DND-41 (cell line): ENCODE measurements around the gene EMILIN2.

Experiments used
- ATAC-seq: fragments of 200-7000 bp; cut with Tn5 transposase; 3 replicates; pipeline ENCODE4 v1.9.1; 2021; ENCODE audit warnings: low read depth; ENCODE audit not compliant: insufficient read depth
- DNase-seq: peaks from one replicate; pipeline ENCODE4 v3.0.0-alpha.2; 2020
- H2AFZ ChIP-seq: 2 replicates; pipeline ENCODE4 v1.6.0; 2012; ENCODE audit warnings: low read depth, low read length
- H3K27ac ChIP-seq: 2 replicates; pipeline ENCODE4 v1.5.1; 2012; ENCODE audit warnings: low read length, inconsistent platforms
- H3K27me3 ChIP-seq: fragments of 200-600 bp; sonication (generic); 2 replicates; pipeline ENCODE4 v1.6.0; 2012; ENCODE audit warnings: low read length, mild to moderate bottlenecking, inconsistent platforms; ENCODE audit not compliant: insufficient read depth, poor library complexity
- H3K36me3 ChIP-seq: 2 replicates; pipeline ENCODE4 v1.5.1; 2012; ENCODE audit warnings: low read length, inconsistent platforms; ENCODE audit not compliant: insufficient read depth
- H3K4me1 ChIP-seq: 2 replicates; pipeline ENCODE4 v1.5.1; 2012; ENCODE audit warnings: mild to moderate bottlenecking, low read length; ENCODE audit not compliant: insufficient read depth
- H3K4me2 ChIP-seq: 2 replicates; pipeline ENCODE4 v1.6.0; 2012; ENCODE audit warnings: mild to moderate bottlenecking, moderate library complexity, low read length, inconsistent platforms; ENCODE audit not compliant: insufficient read depth
- H3K4me3 ChIP-seq, 2 experiments: fragments of 200-600 bp in 1 of 2; shearing (Covaris generic) in 1 of 2; 2 replicates each; pipeline ENCODE4 v1.5.1; 2012 to 2016; ENCODE audit warnings: inconsistent platforms in 2 of 2, low read length in 2 of 2, mild to moderate bottlenecking in 2 of 2, low read depth in 1 of 2, moderate library complexity in 1 of 2
- H3K79me2 ChIP-seq: 2 replicates; pipeline ENCODE4 v1.6.0; 2012; ENCODE audit warnings: low read length, inconsistent platforms; ENCODE audit not compliant: insufficient read depth
- H3K9ac ChIP-seq: 2 replicates; pipeline ENCODE4 v1.6.0; 2012; ENCODE audit warnings: low read depth, mild to moderate bottlenecking, inconsistent platforms, low read length, moderate library complexity
- H3K9me3 ChIP-seq: 2 replicates; pipeline ENCODE4 v1.5.1; 2012; ENCODE audit warnings: low read length, moderate library complexity, mild to moderate bottlenecking, inconsistent platforms; ENCODE audit not compliant: insufficient read depth, severe bottlenecking
- H4K20me1 ChIP-seq: 2 replicates; pipeline ENCODE4 v1.6.0; 2012; ENCODE audit warnings: low read length; ENCODE audit not compliant: insufficient read depth
- CTCF ChIP-seq: IDR thresholded peaks from 2 replicates; pipeline ENCODE4 v1.5.1; 2012; ENCODE audit warnings: borderline replicate concordance, low read length, moderate library complexity, mild to moderate bottlenecking; ENCODE audit not compliant: poor library complexity, severe bottlenecking; ENCODE audit errors: extremely low read depth
- EZH2 ChIP-seq: IDR thresholded peaks from 3 replicates; pipeline ENCODE4 v1.6.1; 2012; ENCODE audit warnings: borderline replicate concordance, low read depth, mild to moderate bottlenecking, moderate library complexity, low read length, inconsistent platforms; ENCODE audit not compliant: severe bottlenecking

The EMILIN2 gene

GRCh38 chr18:2921778-2922177 lies 75.0 kb downstream of the EMILIN2 start:
- peaks cover 72% of the 10 kb centered on the region for H3K36me3 ChIP-seq

GRCh38 chr18:2923464-2923863 lies 76.7 kb downstream of the EMILIN2 start:
- DNase-seq = no peak
- H3K27ac ChIP-seq = no peak overlapping the region
- no peaks in the 10 kb centered on the region for H3K9me3 ChIP-seq
- H3K9ac ChIP-seq = no peak overlapping the region
- no peak overlapping the region for H3K4me2 ChIP-seq
- H3K4me1 ChIP-seq = no peaks in the 10 kb centered on the region
- no peak for ATAC-seq
- H2AFZ ChIP-seq = no peak overlapping the region
- no peaks in the 10 kb centered on the region for H3K27me3 ChIP-seq
- H3K4me3 ChIP-seq = no peak overlapping the region
- no peaks in the 10 kb centered on the region for H4K20me1 ChIP-seq
- peaks cover 83% of the 10 kb centered on the region for H3K36me3 ChIP-seq
- no peaks in the 10 kb centered on the region for H3K79me2 ChIP-seq
- TF ChIP-seq CTCF (no peak), EZH2 (no peak)

More at GRCh38 chr18:2921778-2922177, 75.0 kb downstream of the EMILIN2 start:
- Histone ChIP-seq H2AFZ (no peak overlapping the region), H3K4me1 (no peaks in the 10 kb centered on the region), H3K9ac (no peak overlapping the region), H3K79me2 (no peaks in the 10 kb centered on the region), H3K27ac (no peak overlapping the region), H4K20me1 (no peaks in the 10 kb centered on the region), H3K27me3 (no peaks in the 10 kb centered on the region), H3K4me3 (no peak overlapping the region), H3K9me3 (no peaks in the 10 kb centered on the region), H3K4me2 (no peak overlapping the region)
- ATAC-seq (no peak), DNase-seq (no peak)
- no peak for TF ChIP-seq CTCF

- no peak for ATAC-seq
- Histone ChIP-seq H3K36me3 (peaks cover 82% of the 10 kb centered on the region), H4K20me1 (no peaks in the 10 kb centered on the region)
Observed at GRCh38 chr18:2924920-2925319, 78.1 kb downstream of the EMILIN2 start.

More at GRCh38 chr18:2924920-2925319, 78.1 kb downstream of the EMILIN2 start:
- Histone ChIP-seq H3K9me3 (no peaks in the 10 kb centered on the region), H3K9ac (no peak overlapping the region), H3K27me3 (no peaks in the 10 kb centered on the region), H3K4me1 (no peaks in the 10 kb centered on the region), H2AFZ (no peak overlapping the region), H3K79me2 (no peaks in the 10 kb centered on the region), H3K27ac (no peak overlapping the region), H3K4me2 (no peak overlapping the region), H3K4me3 (no peak overlapping the region)
- no peak for DNase-seq
- no peak for TF ChIP-seq CTCF
- no peak for TF ChIP-seq EZH2
